ENCODE measurements around the gene YY2.
"Not testable (repeated sequence)": the region's sequence is repeated elsewhere in the genome, so short reads cannot be mapped to it uniquely, and the experiment has no call there.

- not testable (repeated sequence) for TF ChIP-seq POLR2A (IDR thresholded peaks at IDR 0.05)
- TF ChIP-seq, protein P1, sequence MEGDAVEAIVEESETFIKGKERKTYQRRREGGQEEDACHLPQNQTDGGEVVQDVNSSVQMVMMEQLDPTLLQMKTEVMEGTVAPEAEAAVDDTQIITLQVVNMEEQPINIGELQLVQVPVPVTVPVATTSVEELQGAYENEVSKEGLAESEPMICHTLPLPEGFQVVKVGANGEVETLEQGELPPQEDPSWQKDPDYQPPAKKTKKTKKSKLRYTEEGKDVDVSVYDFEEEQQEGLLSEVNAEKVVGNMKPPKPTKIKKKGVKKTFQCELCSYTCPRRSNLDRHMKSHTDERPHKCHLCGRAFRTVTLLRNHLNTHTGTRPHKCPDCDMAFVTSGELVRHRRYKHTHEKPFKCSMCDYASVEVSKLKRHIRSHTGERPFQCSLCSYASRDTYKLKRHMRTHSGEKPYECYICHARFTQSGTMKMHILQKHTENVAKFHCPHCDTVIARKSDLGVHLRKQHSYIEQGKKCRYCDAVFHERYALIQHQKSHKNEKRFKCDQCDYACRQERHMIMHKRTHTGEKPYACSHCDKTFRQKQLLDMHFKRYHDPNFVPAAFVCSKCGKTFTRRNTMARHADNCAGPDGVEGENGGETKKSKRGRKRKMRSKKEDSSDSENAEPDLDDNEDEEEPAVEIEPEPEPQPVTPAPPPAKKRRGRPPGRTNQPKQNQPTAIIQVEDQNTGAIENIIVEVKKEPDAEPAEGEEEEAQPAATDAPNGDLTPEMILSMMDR (IDR thresholded peaks at IDR 0.05), result not testable (repeated sequence)
Observed at GRCh38 chrX:21874182-21874581, 18.4 kb downstream of the YY2 start.

All from uterus (tissue), 2 donors.